NCI-H748 treated with DMSO at 0.1 percent for 48 hours (cell line): ENCODE data around the gene UBR4.
A peak's percentile ranks its signal among the peaks of the same experiment; 100 is the strongest.

Experiments
- DNase-seq: peaks from one replicate; lab custom pipeline; 2025; lab: John Stamatoyannopoulos, UW

The UBR4 gene

DNA sequence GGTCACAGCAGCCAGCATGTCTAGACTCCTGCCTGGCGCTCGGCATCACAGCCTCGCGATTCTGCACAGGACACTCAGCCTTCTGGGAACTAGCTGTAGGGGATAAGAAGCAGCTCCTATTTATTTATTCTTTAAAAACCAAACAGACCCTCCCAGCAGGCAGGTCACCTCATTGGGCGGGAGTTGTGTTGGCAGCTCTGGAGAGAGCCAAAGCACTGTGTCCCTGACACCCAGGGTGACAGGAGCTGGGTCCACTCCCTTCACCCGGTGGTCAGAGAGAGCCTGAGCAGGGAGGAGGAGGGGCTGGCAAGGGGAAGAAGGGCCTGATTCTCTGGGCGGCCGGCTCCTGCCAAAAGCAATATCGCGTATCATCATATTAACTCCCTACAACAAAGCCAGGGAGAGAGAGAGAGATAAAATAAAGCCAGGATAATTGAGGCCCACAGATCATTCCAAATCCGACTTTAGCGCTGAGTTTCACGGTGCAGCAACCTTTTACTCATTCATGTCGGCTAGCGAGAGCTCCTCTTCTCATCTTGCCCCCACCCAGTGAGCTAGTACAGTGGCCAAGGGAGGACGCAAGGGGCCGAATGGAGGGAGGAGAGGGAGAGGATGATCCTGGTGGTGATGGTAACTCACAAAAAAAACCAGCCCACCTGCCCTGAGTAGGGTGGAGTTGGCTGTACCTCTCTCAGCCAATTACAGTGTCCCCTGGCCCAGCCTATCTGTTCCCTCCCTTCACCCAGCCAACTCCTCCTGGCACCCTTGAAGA is 173.8 kb downstream of the UBR4 start:
- peak; percentile 2 for DNase-seq

DNA sequence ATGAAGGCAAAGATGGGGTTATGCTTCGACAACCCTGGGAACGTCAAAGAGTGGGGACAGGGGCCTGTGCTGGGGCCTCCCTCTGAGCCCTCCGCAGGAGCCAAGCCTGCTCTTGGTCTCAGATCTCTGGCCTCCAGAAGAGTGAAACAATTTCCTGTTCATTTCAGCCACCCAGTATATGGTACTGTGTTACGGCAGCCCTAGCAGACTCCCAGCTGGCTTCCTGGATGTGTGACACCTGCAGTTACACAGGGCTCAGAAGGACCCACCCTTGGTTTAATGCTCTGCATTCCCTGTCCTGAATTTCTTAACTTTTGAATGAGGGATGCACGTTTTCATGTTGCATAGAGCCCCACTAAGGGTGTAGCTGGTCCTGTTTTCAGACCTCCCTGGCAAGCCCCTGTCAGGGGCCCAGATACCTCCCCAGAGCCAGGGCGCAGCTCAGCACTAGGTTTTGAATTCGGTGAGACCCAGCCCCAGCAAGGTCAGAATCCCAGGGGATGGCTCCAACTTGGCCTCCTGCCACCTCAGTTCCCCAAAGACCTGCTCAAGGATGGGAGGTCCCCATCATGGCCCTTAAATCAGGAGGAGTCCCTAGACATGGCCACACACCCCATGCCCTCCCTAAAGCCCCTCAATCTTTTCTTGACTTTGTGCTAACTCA is 174.6 kb downstream of the UBR4 start:
- DNase-seq, result no peak

DNA sequence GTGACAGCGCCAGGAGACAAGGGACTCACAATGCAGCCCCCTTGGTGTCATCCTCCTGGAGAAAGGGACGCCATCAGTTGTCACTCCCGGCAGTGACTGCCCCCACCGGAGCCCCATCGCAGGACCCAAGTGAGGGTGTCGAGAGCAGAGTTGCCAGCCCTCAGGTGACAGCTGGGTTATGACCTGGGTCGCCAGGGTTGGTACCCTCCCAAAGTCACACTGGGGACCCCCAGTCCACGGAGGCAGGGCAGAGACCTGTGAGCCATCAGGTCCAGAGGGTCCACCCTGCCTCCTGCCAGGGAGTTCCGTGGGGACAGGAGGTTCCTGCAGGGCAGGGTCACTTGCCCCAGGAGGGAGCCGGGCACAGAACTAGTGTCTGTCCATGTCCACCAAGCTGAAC is 175.3 kb downstream of the UBR4 start:
- DNase-seq, result no peak

DNA sequence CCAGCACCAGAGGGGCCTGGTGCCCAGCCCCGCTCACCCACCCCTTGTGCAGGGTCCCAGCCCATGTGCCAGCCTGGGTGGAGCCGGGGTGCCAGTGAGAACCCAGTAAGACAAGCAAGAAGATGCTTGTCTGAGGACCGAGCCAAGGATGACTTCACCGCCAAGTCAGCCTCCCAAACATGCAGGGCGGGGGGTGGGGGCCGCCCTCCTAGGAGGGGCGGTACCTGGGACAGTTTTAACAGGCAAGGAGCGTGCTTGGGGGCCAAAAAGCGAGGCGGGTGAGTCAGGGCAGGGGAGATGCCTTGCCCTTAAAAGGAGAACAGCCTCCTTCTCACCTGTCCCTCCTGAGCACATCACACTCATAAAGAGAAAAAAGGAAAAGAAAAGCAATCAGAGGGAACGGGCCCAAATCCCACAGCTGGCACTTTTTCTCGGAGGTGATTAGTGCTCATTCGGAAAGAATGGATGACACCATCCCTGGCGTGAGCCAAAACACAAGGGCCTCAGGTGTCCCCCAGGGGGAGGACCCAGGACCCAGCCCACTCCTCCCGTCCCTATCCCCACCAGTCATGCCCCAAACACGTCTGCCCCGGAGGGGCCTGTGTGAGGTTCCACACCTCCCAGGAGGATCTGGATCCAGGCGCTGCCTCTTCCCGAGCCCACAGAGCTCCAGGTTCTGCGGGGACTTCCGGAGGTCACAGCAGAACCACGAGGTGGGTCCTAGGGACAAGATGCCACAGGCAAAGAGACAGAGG is 176.0 kb downstream of the UBR4 start:
- DNase-seq, result no peak

DNA sequence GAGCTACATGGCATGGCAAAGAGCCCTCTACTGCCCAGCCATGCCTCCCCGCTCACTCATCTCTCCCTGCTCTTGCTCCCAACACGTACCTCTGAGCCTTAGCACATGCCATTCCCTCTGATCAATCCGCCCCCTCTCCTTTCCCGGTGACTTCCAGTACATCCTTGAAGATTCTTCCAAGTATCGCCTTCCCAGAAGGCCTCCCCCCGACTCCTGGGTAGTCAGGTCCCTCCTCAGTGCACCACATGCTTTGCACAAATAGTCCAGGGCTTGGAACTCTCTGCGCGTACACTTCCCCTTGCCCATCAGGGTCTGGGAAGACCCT is 176.6 kb downstream of the UBR4 start:
- no peak for DNase-seq

DNA sequence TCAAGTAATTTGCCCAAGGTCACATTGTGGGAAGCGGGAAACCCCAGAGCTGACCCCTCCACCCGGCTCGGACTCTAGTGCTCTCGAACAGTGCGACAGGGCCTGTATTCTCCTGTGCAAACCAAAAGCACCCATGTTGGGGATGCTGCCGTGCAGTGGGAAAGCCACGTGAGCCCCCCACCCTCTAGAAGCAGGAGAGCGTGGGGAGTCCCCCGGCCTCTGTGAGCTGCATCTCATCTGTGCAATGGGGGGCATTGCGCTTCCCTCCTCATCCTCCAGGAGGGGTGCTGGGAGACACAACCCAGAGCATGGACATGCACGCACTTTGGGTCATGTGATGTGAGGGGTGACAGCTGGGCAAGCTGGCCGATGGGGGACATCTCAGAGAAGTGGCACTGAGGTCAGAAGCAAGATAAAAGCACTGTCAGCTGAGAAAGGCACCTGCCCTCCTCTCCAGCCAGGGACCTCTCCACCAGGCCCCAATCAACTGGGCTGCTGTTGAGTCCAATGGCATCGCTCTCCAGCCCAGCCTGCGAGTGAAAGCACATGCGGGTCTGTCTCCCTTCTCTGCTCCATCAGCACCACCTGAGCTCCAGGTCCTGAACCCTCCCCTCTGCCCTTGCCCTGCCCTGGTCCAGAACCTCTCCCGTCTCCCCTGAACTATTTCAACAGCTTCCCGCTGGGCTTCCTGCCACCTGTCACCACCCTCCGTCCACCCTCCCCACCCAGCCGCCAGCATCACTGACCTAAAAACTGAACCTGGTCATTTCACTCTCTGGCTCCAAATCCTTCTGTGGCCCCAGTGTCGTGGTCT is 177.2 kb downstream of the UBR4 start:
- DNase-seq, result no peak

DNA sequence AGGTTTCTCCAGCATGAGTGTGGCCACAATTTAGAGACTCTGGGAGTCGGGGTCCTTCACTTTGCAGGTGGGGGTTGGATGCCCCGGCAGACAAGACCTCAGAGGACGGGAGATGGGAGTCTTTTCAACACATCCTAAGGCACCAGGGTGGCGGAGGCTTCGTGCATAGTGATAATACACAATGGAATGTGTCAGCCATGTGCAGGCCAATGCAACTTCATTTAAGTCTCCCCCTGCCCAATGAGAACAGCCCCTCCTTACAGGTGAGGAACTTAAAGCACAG is 177.7 kb downstream of the UBR4 start:
- no peak for DNase-seq

DNA sequence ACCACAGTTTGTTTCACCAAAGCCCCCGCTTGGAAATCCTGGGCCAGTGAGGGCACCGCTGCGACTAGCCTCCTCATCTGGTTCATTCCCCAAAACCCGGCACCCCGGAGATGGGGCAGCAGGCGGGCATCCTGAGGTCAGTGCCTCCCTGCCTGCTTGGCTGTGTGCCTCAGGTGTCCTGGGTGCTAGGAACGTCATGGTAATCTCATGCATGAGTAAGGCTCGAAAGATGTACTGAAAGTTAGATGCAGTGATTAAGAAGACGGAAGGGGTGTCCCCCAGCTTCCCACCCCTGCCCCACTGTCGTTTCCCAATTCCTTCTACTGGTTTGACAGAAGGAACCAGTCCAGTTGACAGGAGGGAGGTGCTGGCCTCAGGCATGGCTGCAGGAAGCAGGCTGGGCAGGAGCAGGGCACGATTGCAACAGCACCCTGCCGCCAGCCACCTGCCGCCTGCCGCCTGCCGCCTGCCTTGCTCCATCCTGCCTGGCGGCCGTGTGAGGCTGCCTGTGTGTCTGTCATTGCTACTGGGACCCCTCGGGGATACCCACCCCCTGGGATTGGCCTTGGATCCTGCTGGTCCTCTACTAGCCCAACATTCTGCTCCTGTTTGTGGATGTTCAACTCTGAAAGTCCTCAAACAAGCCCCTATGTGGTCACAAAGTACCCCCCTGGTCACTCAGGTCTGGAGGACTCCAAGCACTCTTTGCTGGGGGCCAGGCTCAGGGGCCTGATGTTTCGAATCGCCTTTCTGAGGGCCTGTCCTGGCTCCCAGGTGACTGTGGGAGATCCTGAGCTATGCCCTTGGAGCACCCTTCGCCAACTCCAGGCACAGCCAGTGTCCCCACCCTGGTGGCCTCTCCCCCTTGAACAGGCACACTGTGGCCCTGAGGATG is 180.6 kb downstream of the UBR4 start:
- no peak for DNase-seq

DNA sequence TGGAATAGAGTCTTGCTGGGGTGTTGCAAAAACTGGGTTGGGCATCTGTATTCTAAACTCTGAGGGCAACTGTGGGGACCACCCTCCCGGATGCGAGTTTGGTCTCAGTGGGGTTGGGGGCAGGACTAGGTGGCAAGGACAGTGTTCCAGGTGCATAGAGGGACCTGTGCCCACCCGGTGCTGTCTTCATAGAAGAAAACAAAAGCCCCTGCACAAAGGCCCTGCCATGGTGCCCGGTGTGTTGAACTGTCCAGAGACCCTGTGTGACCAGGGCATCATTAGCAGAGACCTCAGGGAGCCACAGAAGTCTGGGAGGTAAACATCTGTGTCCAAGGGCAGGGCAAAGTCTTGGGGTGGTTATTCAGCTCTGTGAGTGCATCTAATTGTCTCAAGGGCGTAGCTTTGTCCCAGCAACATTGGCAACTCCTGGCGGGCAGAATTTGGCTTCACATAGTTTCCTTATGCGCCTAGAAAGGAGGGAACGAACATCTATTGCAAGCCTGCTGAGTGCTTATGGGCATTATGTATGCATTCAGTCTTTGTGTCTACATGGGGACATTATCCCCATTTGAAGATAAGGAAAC is 181.4 kb downstream of the UBR4 start:
- DNase-seq, result no peak

DNA sequence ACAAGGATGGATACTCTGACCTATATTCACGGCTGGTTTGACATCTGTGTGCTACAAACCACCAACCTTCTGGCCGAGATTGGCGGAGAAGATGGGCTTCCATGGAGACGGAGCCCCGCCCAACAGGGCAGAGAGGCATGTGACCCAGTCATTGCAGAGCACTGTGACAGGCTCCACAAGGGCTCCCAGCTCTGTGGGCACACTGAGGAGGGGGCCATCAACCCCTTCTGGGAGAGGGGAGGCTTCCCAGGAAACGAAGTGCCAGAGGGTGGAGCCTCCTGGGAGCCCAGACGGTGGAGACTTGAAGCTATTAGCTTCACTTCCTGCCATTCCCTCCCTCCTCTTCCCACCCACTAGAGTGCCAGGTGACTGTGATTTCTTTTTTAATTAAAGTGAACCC is 182.0 kb downstream of the UBR4 start:
- peak; percentile 30 for DNase-seq
